Mucosa of descending colon (tissue), 3 donors: ENCODE data around the gene PDSS2. TPM values are rescaled to one million over a fixed set of nuclear protein-coding genes. Genes with fewer than 3 reads are reported as not detected.

Source experiments
- ATAC-seq: fragments of 200-7000 bp; cut with Tn5 transposase; one replicate; pipeline ENCODE4 v1.9.1; 2020; ENCODE audit warnings: mild to moderate bottlenecking, moderate library complexity
- DNase-seq, 3 donors: peaks; one replicate each; pipeline ENCODE4 v3.0.0-alpha.2; 2020
- H3K36me3 ChIP-seq: fragments of 200-600 bp; one replicate; pipeline ENCODE4 v1.8.0; 2021; ENCODE audit warnings: low read depth, mild to moderate bottlenecking
- H3K4me1 ChIP-seq: fragments of 200-600 bp; one replicate; pipeline ENCODE4 v1.8.0; 2021; ENCODE audit warnings: low read depth, mild to moderate bottlenecking
- H3K4me3 ChIP-seq: fragments of 200-600 bp; one replicate; pipeline ENCODE4 v1.8.0; 2021; ENCODE audit warnings: mild to moderate bottlenecking
- H3K9me3 ChIP-seq: fragments of 200-600 bp; one replicate; pipeline ENCODE4 v1.8.0; 2021; ENCODE audit warnings: mild to moderate bottlenecking
- CTCF ChIP-seq: fragments of 200-600 bp; IDR thresholded peaks from one replicate; pipeline ENCODE4 v1.8.0; 2022; ENCODE audit warnings: antibody characterized with exemption, mild to moderate bottlenecking
- intact Hi-C, 2 donors: fragments of 100-400 bp; cut with DNase I in 1 of 2; cut with micrococcal nuclease in 1 of 2; formaldehyde crosslinking; loops; one replicate each; pipeline versions ENCODE4 v1.11.0 to v1.11.1; 2022; cut with DNase I, micrococcal nuclease
- total RNA-seq, 3 donors: library from RNA; stranded (reverse); fragmentation: NEBNext Ultra II Directional in 2 of 3; extraction: Animal tissue kit (Norgen Biotek cat#: 25700) in 2 of 3; gene quantifications; one replicate each; pipeline versions ENCODE4 v1.2.1 to v1.2.4, GENCODE V29; 2021 to 2023
- donor health status: DM: no; HTN: no; CAD: no; lungs with moderate emphysema.
- donor health status: DM: no; HTN: no; CAD: no.
- donor health status: DM: no; HTN: yes; CAD: no.

The PDSS2 gene
- total RNA-seq, 3 donors from 2014 or later = 16.2 to 26.3 (median 25.6) TPM

- ATAC-seq (no peak), DNase-seq (no peak)
- no peaks in the 10 kb centered on the region for H3K36me3 ChIP-seq
- intact Hi-C loops = no loop called here
- no peaks in the 10 kb centered on the region for H3K9me3 ChIP-seq
- no peak overlapping the region for H3K4me3 ChIP-seq
- TF ChIP-seq CTCF = no peak
- no peaks in the 10 kb centered on the region for H3K4me1 ChIP-seq
These were observed 215.9 kb downstream of the PDSS2 start for GRCh38 chr6:107243471-107243870.

- Histone ChIP-seq H3K4me3 (no peak overlapping the region), H3K4me1 (no peaks in the 10 kb centered on the region), H3K36me3 (no peaks in the 10 kb centered on the region), H3K9me3 (peaks cover 7% of the 10 kb centered on the region)
- intact Hi-C loops = no loop called here
- ATAC-seq = no peak
- TF ChIP-seq CTCF = no peak
- no peak for DNase-seq
These were observed 221.2 kb downstream of the PDSS2 start for GRCh38 chr6:107237992-107238660.

GRCh38 chr6:107235511-107235910 lies 223.9 kb downstream of the PDSS2 start:
- Histone ChIP-seq H3K36me3 (no peaks in the 10 kb centered on the region), H3K9me3 (peaks cover 7% of the 10 kb centered on the region), H3K4me3 (no peak overlapping the region), H3K4me1 (no peaks in the 10 kb centered on the region)
- no peak for DNase-seq
- TF ChIP-seq CTCF = no peak
- ATAC-seq = no peak
- intact Hi-C loops = no loop called here

GRCh38 chr6:107235007-107235406 lies 224.4 kb downstream of the PDSS2 start:
- no peak for TF ChIP-seq CTCF

GRCh38 chr6:107231243-107231642 lies 228.1 kb downstream of the PDSS2 start:
- no peak for DNase-seq

More at GRCh38 chr6:107235007-107235406, 224.4 kb downstream of the PDSS2 start:
- intact Hi-C loops = no loop called here
- H3K9me3 ChIP-seq = peaks cover 7% of the 10 kb centered on the region
- H3K4me1 ChIP-seq = no peaks in the 10 kb centered on the region
- no peak overlapping the region for H3K4me3 ChIP-seq
- DNase-seq (no peak), ATAC-seq (no peak)
- H3K36me3 ChIP-seq = no peaks in the 10 kb centered on the region

More at GRCh38 chr6:107231243-107231642, 228.1 kb downstream of the PDSS2 start:
- H3K4me1 ChIP-seq = no peaks in the 10 kb centered on the region
- peaks cover 2% of the 10 kb centered on the region for H3K9me3 ChIP-seq
- H3K36me3 ChIP-seq = no peaks in the 10 kb centered on the region
- intact Hi-C loops = no loop called here
- H3K4me3 ChIP-seq = no peak overlapping the region
- no peak for TF ChIP-seq CTCF
- ATAC-seq = no peak
